Coronary artery (tissue), 2 donors: ENCODE data around the gene EPHA3.

Experiments
- DNase-seq: peaks from one replicate; pipeline ENCODE4 v3.0.0-alpha.2; 2017; ENCODE audit warnings: low spot score
- H3K27ac ChIP-seq, 2 donors: fragments of 200-600 bp; sonication (generic); one replicate each; pipeline ENCODE4 v1.5.1; 2016 to 2019
- H3K4me3 ChIP-seq: fragments of 200-600 bp; sonication (generic); 2 replicates; pipeline ENCODE4 v1.5.1; 2016; ENCODE audit warnings: mild to moderate bottlenecking, moderate library complexity
- TF ChIP-seq, protein P1 (sequence below): fragments of 200-600 bp; sonication (generic); IDR thresholded peaks from one replicate; pipeline ENCODE4 v1.5.1; 2019; ENCODE audit warnings: antibody characterized with exemption

EPHA3 gene

DNA sequence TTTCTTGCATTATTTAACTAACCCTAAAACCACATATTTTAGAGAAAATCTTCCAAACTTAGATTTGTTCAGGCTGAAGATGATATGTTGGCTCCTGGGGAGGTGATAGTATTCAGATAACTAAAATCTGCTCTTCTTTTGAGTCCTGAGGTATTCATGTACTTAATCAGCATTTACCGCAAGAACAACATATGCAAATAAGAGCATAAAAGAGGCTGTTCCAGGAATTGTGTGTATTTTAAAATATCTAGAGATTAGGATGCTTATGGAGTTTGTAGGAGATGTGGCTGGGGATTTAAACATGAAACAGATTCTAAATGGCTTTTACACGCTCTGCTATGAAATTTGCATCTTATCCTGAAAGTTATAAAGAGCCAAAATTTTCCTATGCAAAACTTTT, 298.2 kb downstream of the EPHA3 start:
- no peak overlapping the region for H3K4me3 ChIP-seq
- TF ChIP-seq, protein P1, sequence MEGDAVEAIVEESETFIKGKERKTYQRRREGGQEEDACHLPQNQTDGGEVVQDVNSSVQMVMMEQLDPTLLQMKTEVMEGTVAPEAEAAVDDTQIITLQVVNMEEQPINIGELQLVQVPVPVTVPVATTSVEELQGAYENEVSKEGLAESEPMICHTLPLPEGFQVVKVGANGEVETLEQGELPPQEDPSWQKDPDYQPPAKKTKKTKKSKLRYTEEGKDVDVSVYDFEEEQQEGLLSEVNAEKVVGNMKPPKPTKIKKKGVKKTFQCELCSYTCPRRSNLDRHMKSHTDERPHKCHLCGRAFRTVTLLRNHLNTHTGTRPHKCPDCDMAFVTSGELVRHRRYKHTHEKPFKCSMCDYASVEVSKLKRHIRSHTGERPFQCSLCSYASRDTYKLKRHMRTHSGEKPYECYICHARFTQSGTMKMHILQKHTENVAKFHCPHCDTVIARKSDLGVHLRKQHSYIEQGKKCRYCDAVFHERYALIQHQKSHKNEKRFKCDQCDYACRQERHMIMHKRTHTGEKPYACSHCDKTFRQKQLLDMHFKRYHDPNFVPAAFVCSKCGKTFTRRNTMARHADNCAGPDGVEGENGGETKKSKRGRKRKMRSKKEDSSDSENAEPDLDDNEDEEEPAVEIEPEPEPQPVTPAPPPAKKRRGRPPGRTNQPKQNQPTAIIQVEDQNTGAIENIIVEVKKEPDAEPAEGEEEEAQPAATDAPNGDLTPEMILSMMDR: no peak
- no peak overlapping the region for H3K27ac ChIP-seq
- DNase-seq: no peak

- TF ChIP-seq, protein P1: no peak
Measured at GRCh38 chr3:89411201-89411600, 303.8 kb downstream of the EPHA3 start.

DNA sequence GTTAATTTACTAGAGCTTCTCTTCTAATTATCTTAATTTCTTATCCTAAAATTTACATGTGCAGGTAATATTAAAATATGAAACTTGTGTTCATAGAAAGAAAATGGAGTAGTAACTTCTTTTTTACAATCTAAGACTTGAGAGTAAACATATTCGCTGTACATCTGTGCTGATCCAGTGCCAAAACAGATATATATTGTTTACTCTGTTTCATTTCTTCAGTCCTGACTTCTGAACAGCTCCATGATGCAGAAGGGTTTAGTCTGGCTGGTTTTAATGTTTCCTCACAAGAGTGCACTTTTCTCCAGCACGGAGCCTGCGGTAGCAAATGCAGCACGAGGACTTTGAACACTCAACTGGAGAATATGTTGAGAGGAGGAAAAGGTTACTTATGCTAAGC, 306.8 kb downstream of the EPHA3 start:
- H3K27ac ChIP-seq: no peak overlapping the region
- H3K4me3 ChIP-seq: no peak overlapping the region
- TF ChIP-seq, protein P1: no peak
- no peak for DNase-seq

More at GRCh38 chr3:89411201-89411600, 303.8 kb downstream of the EPHA3 start:
- DNase-seq: no peak
- Histone ChIP-seq H3K27ac (no peak overlapping the region), H3K4me3 (no peak overlapping the region)

DNA sequence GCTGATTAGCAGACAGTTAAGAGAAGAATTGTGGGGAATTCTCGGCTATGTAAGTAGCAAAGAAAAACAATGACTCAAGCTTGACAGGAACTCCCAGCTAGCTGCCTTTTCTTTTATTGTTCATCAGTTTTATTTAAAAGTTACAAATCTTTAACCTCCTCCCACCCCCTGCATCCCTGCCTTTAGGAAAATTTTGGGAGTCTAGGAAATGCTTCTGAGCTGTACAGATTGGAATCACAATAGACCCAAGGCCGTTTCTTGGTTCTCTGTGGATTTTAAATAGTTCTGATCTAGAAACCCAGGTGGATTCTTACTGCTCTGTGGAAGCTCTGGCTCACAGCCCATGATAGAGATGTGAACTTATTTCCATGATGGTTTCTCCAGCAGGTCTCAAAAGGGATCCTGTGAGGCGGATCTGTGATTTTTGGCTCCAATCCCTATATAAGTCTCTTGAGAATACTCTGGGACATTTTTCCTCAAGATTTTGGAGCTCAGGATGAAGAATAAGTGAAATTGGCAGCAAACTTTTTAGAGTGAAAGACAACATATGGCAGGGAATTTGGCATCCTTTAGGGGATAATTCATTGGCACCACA, 312.3 kb downstream of the EPHA3 start:
- no peak for DNase-seq
- no peak overlapping the region for H3K4me3 ChIP-seq
- TF ChIP-seq, protein P1: no peak
- no peak overlapping the region for H3K27ac ChIP-seq

GRCh38 chr3:89426060-89426459, 318.6 kb downstream of the EPHA3 start:
- H3K27ac ChIP-seq: no peak overlapping the region
- DNase-seq: no peak
- H3K4me3 ChIP-seq: no peak overlapping the region
- TF ChIP-seq, protein P1: no peak

DNA sequence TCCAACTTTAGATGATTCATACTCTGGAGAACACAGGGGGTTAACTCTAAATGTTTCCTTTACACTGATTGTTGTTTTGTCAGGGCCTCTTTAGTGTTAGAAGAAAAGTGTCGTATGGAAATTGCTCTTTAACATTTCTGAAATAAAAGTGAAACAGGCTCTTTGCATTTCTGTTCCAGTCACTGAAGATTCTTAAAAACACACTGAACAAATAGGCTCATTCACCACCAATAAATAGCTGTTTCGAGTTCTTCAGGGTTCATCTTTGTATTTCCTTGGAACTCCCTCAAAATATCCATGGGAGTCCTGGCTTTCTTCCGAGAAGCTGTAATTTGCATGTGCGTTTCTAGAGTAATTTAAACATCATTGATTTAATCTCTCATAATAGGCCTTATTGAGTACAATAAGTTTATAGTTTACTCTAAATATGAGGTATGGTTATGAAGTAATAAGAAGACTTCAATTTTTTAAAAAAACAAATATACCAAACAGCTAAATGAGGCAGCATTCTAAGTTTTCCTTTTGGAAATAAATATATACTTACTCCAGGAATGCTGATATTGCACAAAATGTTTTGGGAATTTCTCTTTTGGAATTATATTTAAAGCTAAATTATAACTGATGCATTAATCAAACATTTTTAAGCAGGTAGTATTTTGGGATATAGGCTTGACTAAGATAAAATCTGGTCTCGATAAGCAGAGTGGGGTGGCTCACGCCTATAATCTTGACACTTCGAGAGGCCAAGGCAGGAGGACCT, 327.4 kb downstream of the EPHA3 start:
- Histone ChIP-seq H3K4me3 (no peak overlapping the region), H3K27ac (no peak overlapping the region)
- TF ChIP-seq, protein P1: no peak
- DNase-seq: no peak

GRCh38 chr3:89436846-89437245, 329.4 kb downstream of the EPHA3 start:
- Histone ChIP-seq H3K27ac (no peak overlapping the region), H3K4me3 (no peak overlapping the region)
- TF ChIP-seq, protein P1: no peak
- no peak for DNase-seq
